Smooth muscle cell (in vitro differentiated cells): ENCODE results near the gene PLPPR3. TPM values are rescaled to one million over a fixed set of nuclear protein-coding genes. Genes with fewer than 3 reads are reported as not detected.

Experiments used
- DNase-seq: peaks from one replicate; lab custom pipeline; 2025; ENCODE audit not compliant: unreplicated experiment; lab: John Stamatoyannopoulos, UW
- H2AFZ ChIP-seq: fragments of 200-600 bp; sonication (generic); 2 replicates; pipeline ENCODE4 v1.6.0; 2016; ENCODE audit warnings: antibody characterized with exemption, low read depth, mild to moderate bottlenecking
- H3F3A ChIP-seq: fragments of 200-600 bp; sonication (generic); 2 replicates; pipeline ENCODE4 v1.6.0; 2017; ENCODE audit warnings: antibody characterized with exemption, low read depth
- H3K27ac ChIP-seq: fragments of 200-600 bp; sonication (generic); 2 replicates; pipeline ENCODE4 v1.5.1; 2016; ENCODE audit warnings: low read depth, mild to moderate bottlenecking
- H3K27me3 ChIP-seq: fragments of 200-600 bp; sonication (generic); 2 replicates; pipeline ENCODE4 v1.6.1; 2016; ENCODE audit warnings: low read depth, mild to moderate bottlenecking
- H3K36me3 ChIP-seq: fragments of 200-600 bp; sonication (generic); 2 replicates; pipeline ENCODE4 v1.5.1; 2016; ENCODE audit warnings: low read depth
- H3K4me1 ChIP-seq: fragments of 200-600 bp; sonication (generic); 2 replicates; pipeline ENCODE4 v1.5.1; 2016; ENCODE audit warnings: low read depth
- H3K4me2 ChIP-seq: fragments of 200-600 bp; sonication (generic); 2 replicates; pipeline ENCODE4 v1.6.0; 2016; ENCODE audit warnings: mild to moderate bottlenecking
- H3K4me3 ChIP-seq: fragments of 200-600 bp; sonication (generic); 2 replicates; pipeline ENCODE4 v1.5.1; 2016; ENCODE audit warnings: mild to moderate bottlenecking
- H3K79me2 ChIP-seq: fragments of 200-600 bp; sonication (generic); 2 replicates; pipeline ENCODE4 v1.6.0; 2016; ENCODE audit warnings: low read depth, mild to moderate bottlenecking
- H3K9ac ChIP-seq: fragments of 200-600 bp; sonication (generic); 2 replicates; pipeline ENCODE4 v1.6.0; 2016; ENCODE audit warnings: low read depth
- H3K9me3 ChIP-seq: fragments of 200-600 bp; sonication (generic); replicated peaks from 2 replicates; pipeline ENCODE4 v1.5.1; 2016; ENCODE audit warnings: low read depth
- H4K20me1 ChIP-seq: fragments of 200-600 bp; sonication (generic); 2 replicates; pipeline ENCODE4 v1.6.0; 2016; ENCODE audit warnings: low read depth
- CTCF ChIP-seq: fragments of 200-600 bp; sonication (generic); IDR thresholded peaks from 2 replicates; pipeline ENCODE4 v1.5.1; 2017; ENCODE audit warnings: borderline replicate concordance, mild to moderate bottlenecking, antibody characterized with exemption; ENCODE audit not compliant: insufficient read depth, poor library complexity, severe bottlenecking
- WGBS: methylation state at CpG from one replicate; pipeline ENCODE4 v1.1.7; 2016; ENCODE audit warnings: low lambda C conversion rate; 5-methylcytosine and 5-hydroxymethylcytosine counted together
- polyA plus RNA-seq: library from polyadenylated mRNA; unstranded; fragments of >200 nt; fragmentation: Nextera tagmentation; extraction: Ambion mirVana; gene quantifications from 2 replicates; pipeline ENCODE4 v1.2.1, GENCODE V29; 2016
- total RNA-seq: library from RNA; depleted of rRNA; stranded (reverse); fragments of >200 nt; gene quantifications from 2 replicates; pipeline ENCODE4 v1.2.3, GENCODE V29; 2014

The PLPPR3 gene
- total and polyA plus RNA-seq, 2 experiments from 2014 or later, result 6.5 to 13.7 TPM

- Histone ChIP-seq H3K79me2 (peaks cover 17% of the 10 kb centered on the region), H3K4me3 (no peak overlapping the region), H3K36me3 (peaks cover 11% of the 10 kb centered on the region), H2AFZ (no peak overlapping the region), H3K4me2 (no peak overlapping the region), H3K9ac (no peak overlapping the region), H3K9me3 (no peaks in the 10 kb centered on the region), H3K27ac (no peak overlapping the region), H3K27me3 (no peaks in the 10 kb centered on the region), H3F3A (peaks cover 20% of the 10 kb centered on the region), H3K4me1 (no peaks in the 10 kb centered on the region), H4K20me1 (peaks cover 46% of the 10 kb centered on the region)
- 95% methylated on average over 55 of the region's 87 CpGs for WGBS
- DNase-seq, result no peak
- TF ChIP-seq CTCF, result no peak
Measured at GRCh38 chr19:813219-814151, 8.3 kb downstream of the PLPPR3 start.

DNA sequence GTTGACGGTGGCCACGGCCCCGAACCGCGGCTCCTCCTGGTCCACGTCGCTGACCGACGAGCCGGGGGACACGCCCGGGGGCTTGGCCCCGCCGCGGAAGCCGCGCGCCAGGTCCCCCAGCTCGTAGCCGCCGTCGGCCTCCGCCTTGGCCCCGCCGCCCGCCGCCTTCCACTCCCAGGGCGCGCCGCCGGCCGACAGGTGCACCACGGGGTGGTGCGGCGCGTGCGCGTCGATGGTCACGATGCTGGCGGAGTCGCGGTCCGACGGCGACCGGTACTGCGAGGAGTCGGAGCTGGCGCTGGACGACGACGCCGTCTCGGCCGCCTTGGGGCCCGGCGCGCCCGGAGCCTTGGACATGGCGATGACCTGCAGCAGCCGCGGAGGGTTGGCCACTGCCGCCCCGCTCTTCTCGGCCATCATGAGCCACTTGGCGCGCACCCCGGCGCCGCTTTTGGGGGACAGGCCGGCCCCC lies 9.0 kb downstream of the PLPPR3 start:
- no peak overlapping the region for H3K27ac ChIP-seq

GRCh38 chr19:812049-812746 lies 9.6 kb downstream of the PLPPR3 start:
- peaks cover 29% of the 10 kb centered on the region for H3K79me2 ChIP-seq
- H3K4me1 ChIP-seq, result no peaks in the 10 kb centered on the region
- H2AFZ ChIP-seq, result no peak overlapping the region
- H3K9me3 ChIP-seq, result no peaks in the 10 kb centered on the region
- peaks cover 27% of the 10 kb centered on the region for H3F3A ChIP-seq
- TF ChIP-seq CTCF, result no peak
- no peak overlapping the region for H3K4me3 ChIP-seq
- DNase-seq, result no peak
- H3K4me2 ChIP-seq, result no peak overlapping the region
- WGBS, result 95% methylated on average over 41 of the region's 80 CpGs
- H3K27ac ChIP-seq, result no peak overlapping the region
- H3K9ac ChIP-seq, result no peak overlapping the region
- H3K27me3 ChIP-seq, result no peaks in the 10 kb centered on the region
- H4K20me1 ChIP-seq, result peaks cover 59% of the 10 kb centered on the region
- H3K36me3 ChIP-seq, result peaks cover 18% of the 10 kb centered on the region

More for the DNA sequence above, 9.0 kb downstream of the PLPPR3 start:
- TF ChIP-seq CTCF, result no peak
- Histone ChIP-seq H2AFZ (no peak overlapping the region), H3K4me3 (no peak overlapping the region), H3K4me2 (no peak overlapping the region), H3F3A (peaks cover 24% of the 10 kb centered on the region), H3K79me2 (peaks cover 24% of the 10 kb centered on the region), H3K9ac (no peak overlapping the region), H3K9me3 (no peaks in the 10 kb centered on the region), H3K27me3 (no peaks in the 10 kb centered on the region), H3K36me3 (peaks cover 12% of the 10 kb centered on the region), H4K20me1 (peaks cover 53% of the 10 kb centered on the region), H3K4me1 (no peaks in the 10 kb centered on the region)
- no peak for DNase-seq
- WGBS, result 99% methylated on average over 58 of the region's 72 CpGs
